Body of pancreas (tissue), 4 donors: ENCODE results near the gene GNG12.

ENCODE experiments used
- CTCF ChIP-seq, 7 experiments: fragments of 450-650 bp in 4 of 7; fragments of 200-600 bp in 3 of 7; sonication (generic) in 3 of 7; IDR thresholded peaks; one replicate each; pipeline ENCODE4 v1.5.1; 2016 to 2019; ENCODE audit warnings: antibody characterized with exemption in 7 of 7
- POLR2A ChIP-seq, 3 donors: fragments of 450-650 bp; IDR thresholded peaks; one replicate each; pipeline ENCODE4 v1.6.1; 2016; ENCODE audit warnings: antibody characterized with exemption in 3 of 3, mild to moderate bottlenecking in 2 of 3

GRCh38 chr1:67721112-67721511, 112.2 kb downstream of the GNG12 start:
- TF ChIP-seq POLR2A (IDR thresholded peaks at IDR 0.05) (no peak), CTCF (IDR thresholded peaks at IDR 0.05) (no peak)
